HG02943 (cell line): ENCODE measurements around the gene PLCXD1.
"Not testable (repeated sequence)": the region's sequence is repeated elsewhere in the genome, so short reads cannot be mapped to it uniquely, and the experiment has no call there.

Source experiments
- ATAC-seq: cut with Tn5 transposase; IDR thresholded peaks from one replicate; pipeline ENCODE4 v1.9.1; 2021; ENCODE audit warnings: mild to moderate bottlenecking, low read depth, moderate library complexity; ENCODE audit not compliant: unreplicated experiment

The PLCXD1 gene

GRCh38 chrX:314781-315595 lies 33.8 kb downstream of the PLCXD1 start:
- ATAC-seq: no peak

GRCh38 chrX:316351-317325 lies 35.5 kb downstream of the PLCXD1 start:
- ATAC-seq: no peak

DNA sequence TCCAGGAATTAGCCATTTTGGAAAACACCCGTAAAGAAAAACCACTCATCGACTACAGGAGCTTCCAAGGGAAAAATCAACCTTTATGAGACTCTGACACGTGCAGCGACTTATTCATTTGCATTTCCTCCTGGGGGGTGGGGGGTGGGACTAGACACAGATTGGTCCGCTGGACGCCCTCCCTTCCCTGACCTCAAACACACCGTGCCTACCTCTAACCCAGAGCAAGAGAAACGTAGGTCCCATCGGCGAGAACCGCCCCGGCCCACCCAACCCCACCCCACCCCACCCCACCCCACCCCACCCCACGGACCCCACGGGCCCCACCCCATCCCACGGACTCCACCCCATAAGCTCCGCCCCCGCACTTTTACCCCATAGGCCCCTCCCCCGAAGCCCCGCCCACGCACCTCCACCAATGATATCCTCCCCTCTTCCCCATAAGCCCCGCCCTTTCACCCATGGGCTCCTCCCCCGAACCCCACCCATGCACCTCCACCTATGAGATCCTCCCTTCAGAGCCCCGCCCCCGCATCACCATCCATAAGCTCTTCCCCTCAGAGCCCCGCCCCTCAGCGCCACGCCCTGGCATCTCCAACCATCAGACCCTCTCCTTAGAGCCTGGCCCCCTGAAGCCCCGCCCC lies 36.4 kb downstream of the PLCXD1 start:
- no peak for ATAC-seq

- peak; percentile 67 for ATAC-seq
Measured at GRCh38 chrX:318068-318738, 37.0 kb downstream of the PLCXD1 start.

DNA sequence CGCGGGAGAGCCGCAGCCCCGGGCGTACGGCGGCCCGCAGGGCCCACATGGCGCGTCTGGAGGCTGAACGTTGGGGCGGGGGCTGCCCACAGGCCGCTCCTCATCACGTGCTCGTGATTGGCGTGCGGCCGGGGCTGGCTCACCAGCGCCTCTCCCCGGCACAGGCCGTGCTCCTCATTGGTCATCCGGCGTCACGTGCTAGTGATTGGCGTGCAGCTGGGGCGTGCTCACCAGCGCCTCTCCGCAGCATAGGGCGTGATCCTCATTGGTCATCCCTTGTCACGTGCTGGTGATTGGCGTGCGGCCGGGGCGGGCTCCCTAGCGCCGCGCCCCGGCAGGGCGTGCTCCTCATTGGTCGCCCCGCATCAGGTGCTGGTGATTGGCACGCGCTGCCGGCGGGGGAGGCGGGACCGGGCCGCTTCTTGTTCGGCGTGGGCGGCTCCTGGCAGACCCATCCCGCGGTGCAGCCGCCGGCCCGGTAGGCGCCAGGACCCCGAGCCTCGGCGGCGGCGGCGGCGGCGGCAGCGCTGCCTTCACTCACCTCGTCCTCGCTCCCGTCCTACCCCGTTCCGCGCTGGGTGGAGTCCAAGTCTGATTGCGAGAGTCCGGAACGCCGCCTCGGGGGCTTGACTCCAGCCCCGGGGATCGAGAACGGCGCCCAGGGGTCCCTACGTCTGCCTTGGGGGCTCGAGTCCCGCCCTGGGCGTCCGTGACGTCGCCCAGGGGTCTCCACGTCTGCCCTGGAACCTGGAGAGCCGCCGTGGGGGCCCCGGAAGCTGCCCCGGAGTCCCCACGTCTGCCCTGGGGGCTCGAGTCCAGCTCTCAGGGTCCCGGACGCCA lies 37.8 kb downstream of the PLCXD1 start, which contains the start of gene GTPBP6:
GTPBP6 (minus strand) TSS at position 58 of the 840 bp plus-strand sequence; CDS start at position 49, 9 bp downstream.
- ATAC-seq: peak; percentile 80

GRCh38 chrX:319579-320125 lies 38.5 kb downstream of the PLCXD1 start:
- no peak for ATAC-seq

DNA sequence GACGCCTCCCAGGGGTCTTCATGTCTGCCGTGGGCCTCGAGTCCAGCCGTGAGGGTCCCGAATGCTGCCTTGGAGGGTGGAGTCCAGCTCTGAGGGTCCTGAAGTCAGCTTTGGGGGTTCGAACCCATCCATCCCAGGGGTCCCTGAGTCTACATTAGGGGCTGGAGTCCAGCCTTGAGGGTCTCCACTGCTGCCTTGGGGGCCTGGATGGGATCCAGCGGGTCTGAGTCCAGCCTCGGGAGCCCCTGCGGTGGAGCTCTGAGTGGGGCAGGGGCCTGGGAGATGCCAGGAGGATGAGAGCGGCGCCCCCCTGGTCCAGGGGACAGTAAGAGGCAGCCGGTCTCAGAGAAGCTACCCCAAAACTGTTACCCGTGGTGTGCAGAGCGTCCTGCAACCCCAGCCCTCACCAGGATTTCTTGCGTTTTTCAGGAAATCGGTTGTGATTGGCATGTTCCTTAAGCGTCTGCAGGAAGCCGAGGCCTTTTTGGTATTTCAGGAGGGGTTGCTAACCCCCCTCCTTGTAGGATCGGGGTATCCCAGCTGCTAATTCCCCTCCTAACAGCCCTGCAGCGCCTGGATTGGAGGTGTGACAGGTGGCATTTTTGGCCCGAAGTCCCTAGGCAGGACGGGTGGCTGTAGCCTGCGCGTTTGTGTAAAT lies 39.1 kb downstream of the PLCXD1 start:
- no peak for ATAC-seq

DNA sequence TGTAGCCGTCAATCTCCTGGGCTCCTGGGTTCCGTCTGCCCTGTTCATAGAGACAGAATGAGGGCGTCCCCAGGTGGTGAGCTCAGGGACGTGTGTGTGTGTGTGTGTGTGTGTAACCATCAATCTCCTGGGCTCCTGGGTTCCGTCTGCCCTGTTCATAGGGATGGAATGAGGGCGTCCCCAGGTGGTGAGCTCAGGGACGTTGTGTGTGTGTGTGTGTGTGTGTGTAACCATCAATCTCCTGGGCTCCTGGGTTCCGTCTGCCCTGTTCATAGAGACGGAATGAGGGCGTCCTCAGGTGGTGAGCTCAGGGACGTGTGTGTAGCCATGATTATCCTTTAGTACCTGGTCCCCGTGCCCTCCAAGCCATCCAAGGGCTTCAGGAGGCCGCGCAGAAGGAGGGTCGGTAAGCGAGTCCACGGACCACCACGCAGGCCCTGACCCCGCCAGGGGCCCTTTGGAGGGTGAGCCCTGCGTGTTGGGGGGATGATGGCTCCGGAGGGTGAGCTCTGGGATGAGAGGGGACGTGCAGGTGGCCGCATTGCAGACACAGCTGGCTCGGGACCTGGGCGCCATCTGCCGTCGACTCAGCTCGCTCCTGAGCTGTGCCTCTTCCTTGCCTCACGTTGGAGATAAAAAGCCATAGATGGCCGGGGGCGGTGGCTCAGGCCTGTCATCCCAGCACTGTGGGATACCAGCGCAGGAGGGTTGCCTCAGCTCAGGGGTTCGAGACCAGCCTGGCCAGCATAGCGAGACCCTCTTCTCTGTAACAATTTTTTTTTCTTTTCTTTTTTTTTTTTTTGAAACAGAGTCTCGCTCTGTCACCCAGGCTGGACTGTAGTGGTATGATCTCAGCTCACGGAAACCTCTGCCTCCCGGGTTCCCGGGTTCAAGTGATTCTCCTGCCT lies 42.8 kb downstream of the PLCXD1 start:
- no peak for ATAC-seq

GRCh38 chrX:324664-325063 lies 43.5 kb downstream of the PLCXD1 start:
- ATAC-seq: not testable (repeated sequence)

DNA sequence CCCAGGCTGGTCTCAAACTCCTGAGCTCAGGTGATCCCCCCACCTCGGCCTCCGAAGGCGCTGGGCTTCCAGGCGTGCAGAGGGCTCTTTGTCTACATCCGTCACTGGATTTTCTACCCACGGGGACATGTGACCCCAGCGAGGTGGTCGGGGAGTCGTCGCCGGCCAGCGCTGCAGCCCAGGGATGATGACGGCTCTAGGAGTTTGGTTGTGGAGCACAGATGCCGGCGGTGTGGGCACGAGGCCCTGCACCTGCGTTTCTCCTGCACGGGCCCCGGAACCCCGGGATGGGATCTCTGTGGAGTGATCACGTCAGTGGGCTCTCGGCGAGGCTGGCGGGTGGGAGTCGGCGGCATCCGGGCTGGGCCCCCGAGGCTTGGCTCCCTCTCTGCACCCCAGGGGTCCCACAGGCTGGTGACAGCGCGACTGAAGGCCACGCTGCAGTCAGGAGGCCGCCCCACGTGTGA lies 46.5 kb downstream of the PLCXD1 start:
- no peak for ATAC-seq

DNA sequence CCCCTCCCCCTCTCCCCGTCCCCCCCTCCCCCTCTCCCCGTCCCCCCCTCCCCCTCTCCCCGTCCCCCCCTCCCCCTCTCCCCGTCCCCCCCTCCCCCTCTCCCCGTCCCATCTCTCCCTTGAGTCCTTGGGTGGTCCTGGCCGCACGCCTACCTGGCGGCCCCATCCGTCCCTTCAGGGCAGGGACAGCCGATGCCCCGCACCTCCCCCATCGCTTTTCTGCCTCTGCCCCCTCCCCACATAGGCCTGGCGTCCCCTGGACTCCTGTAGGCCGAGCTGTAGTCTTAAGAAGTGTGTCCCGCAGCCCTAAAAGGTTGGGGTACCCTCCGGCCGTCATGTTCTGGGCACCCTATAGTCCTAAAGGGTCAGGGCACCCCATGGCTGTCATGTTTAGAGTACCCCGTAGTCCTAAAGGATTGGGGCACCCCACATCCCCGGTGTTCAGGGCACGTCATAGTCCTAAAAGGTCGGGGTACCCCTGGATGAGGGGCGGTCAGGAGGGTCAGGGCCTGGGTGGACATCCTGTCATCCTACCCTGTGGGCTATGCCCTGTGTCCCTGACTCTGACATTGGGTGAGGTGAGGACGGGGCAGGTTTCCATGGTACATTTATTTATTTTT lies 48.2 kb downstream of the PLCXD1 start:
- ATAC-seq: no peak

- ATAC-seq: not testable (repeated sequence)
Measured at GRCh38 chrX:330141-330725, 49.1 kb downstream of the PLCXD1 start.

DNA sequence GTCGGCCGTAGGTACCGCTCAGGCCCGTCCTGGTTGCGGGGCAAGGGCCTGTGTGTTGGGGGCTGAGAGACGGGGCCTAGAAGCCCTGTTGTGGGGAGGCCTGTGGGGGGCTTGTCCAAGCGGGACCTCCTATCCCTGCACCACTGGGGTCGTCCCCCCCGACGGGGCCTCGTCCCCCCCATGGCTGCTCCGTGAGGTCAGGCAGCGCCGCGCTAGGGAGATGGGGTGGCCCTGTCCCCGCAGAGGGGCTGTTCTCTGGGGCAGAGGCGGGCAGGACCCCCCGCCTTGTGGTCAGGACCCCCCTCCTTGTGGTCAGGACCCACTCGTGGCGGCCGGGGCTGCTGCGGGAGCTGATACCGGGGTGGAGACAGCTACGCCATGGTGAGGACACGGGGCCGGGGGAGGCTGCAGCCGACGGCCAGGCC lies 49.6 kb downstream of the PLCXD1 start:
- no peak for ATAC-seq

GRCh38 chrX:331151-331824 lies 50.1 kb downstream of the PLCXD1 start:
- ATAC-seq: no peak

- ATAC-seq: no peak
Measured at GRCh38 chrX:331825-332495, 50.8 kb downstream of the PLCXD1 start.

- ATAC-seq: no peak
Measured at GRCh38 chrX:332496-332860, 51.3 kb downstream of the PLCXD1 start.
